OCI-LY7 (cell line): ENCODE measurements around the gene FEN1. TPM values are rescaled to one million over a fixed set of nuclear protein-coding genes. Genes with fewer than 3 reads are reported as not detected.

Source experiments
- BruUV-seq: library from RNA; stranded (reverse); fragments of 400-500 nt; replicated peaks from 2 replicates; lab custom pipeline; 2021; lab: Mats Ljungman, UMichigan
- CTCF ChIA-PET: fragments of 300-600 bp; sonication (Branson Sonifier 250); formaldehyde crosslinking; loops from one replicate; lab custom pipeline; 2022; ENCODE audit warnings: antibody characterized with exemption; ENCODE audit not compliant: unreplicated experiment; lab: Charles Lee
- POLR2A ChIA-PET: fragments of 300-600 bp; sonication (Branson Sonifier 250); formaldehyde crosslinking; loops from one replicate; lab custom pipeline; 2022; ENCODE audit warnings: antibody characterized with exemption; lab: Charles Lee
- DNase-seq: peaks from one replicate; pipeline ENCODE4 v3.0.0-alpha.2; 2015; ENCODE audit warnings: low spot score
- H2AFZ ChIP-seq: fragments of 200-600 bp; sonication (generic), shearing (Covaris generic); 2 replicates; pipeline ENCODE4 v1.6.1; 2014; ENCODE audit warnings: mild to moderate bottlenecking, antibody characterized with exemption, low read length, moderate library complexity
- H3K27ac ChIP-seq: fragments of 200-600 bp; sonication (generic); 2 replicates; pipeline ENCODE4 v1.5.1; 2014; ENCODE audit warnings: mixed run types, low read depth, mild to moderate bottlenecking, moderate library complexity, low read length, inconsistent platforms; ENCODE audit not compliant: poor library complexity, severe bottlenecking
- H3K36me3 ChIP-seq: fragments of 200-600 bp; sonication (generic); 2 replicates; pipeline ENCODE4 v1.6.1; 2014; ENCODE audit warnings: mild to moderate bottlenecking, antibody characterized with exemption, low read length, moderate library complexity, mixed read lengths; ENCODE audit not compliant: insufficient read depth
- H3K4me1 ChIP-seq: fragments of 200-600 bp; sonication (generic); 2 replicates; pipeline ENCODE4 v1.5.1; 2014; ENCODE audit warnings: mild to moderate bottlenecking, low read length; ENCODE audit not compliant: insufficient read depth, poor library complexity, severe bottlenecking
- H3K4me2 ChIP-seq: fragments of 200-600 bp; sonication (generic); 2 replicates; pipeline ENCODE4 v1.6.1; 2014; ENCODE audit warnings: mild to moderate bottlenecking, low read length
- H3K4me3 ChIP-seq: fragments of 200-600 bp; sonication (generic); 2 replicates; pipeline ENCODE4 v1.5.1; 2014; ENCODE audit warnings: mild to moderate bottlenecking, low read depth, low read length; ENCODE audit not compliant: poor library complexity, severe bottlenecking
- H3K79me2 ChIP-seq: fragments of 200-600 bp; sonication (generic); 2 replicates; pipeline ENCODE4 v1.6.1; 2016; ENCODE audit warnings: low read depth, mild to moderate bottlenecking, low read length, moderate library complexity, mixed read lengths; ENCODE audit not compliant: insufficient read depth
- H3K9me2 ChIP-seq: fragments of 200-600 bp; sonication (generic); 2 replicates; pipeline ENCODE4 v1.6.1; 2016; ENCODE audit warnings: mild to moderate bottlenecking, low read length, mixed read lengths; ENCODE audit not compliant: insufficient read depth
- H3K9me3 ChIP-seq: fragments of 200-600 bp; sonication (generic); 2 replicates; pipeline ENCODE4 v1.6.1; 2014; ENCODE audit warnings: mild to moderate bottlenecking, mixed run types, low read length, mixed read lengths
- H4K20me1 ChIP-seq: fragments of 200-600 bp; sonication (generic); 2 replicates; pipeline ENCODE4 v1.6.1; 2014; ENCODE audit warnings: mild to moderate bottlenecking, antibody characterized with exemption, low read length, moderate library complexity, mixed read lengths; ENCODE audit not compliant: insufficient read depth
- CTCF ChIP-seq: fragments of 200-600 bp; sonication (generic); conservative IDR thresholded peaks from 2 replicates; pipeline ENCODE4 v1.5.1; 2014; ENCODE audit warnings: mild to moderate bottlenecking, antibody characterized with exemption, low read length, moderate library complexity, mixed read lengths
- EZH2phosphoT487 ChIP-seq: fragments of 200-600 bp; sonication (generic); IDR thresholded peaks from 2 replicates; pipeline ENCODE4 v1.6.1; 2018; ENCODE audit warnings: low read depth, borderline replicate concordance, mild to moderate bottlenecking, mixed run types, antibody characterized with exemption, low read length, moderate library complexity, mixed read lengths
- intact Hi-C: fragments of 100-400 bp; cut with micrococcal nuclease; formaldehyde crosslinking; loops from one replicate; pipeline ENCODE4 v1.10.0; 2022; ENCODE audit not compliant: unreplicated experiment
- total RNA-seq, 2 experiments: library from RNA; depleted of rRNA in 1 of 2; stranded (reverse); fragments of >200 nt in 1 of 2; shearing (Covaris generic) in 1 of 2; gene quantifications; 2 replicates each; pipeline ENCODE4 v1.2.3, GENCODE V29; 2014 to 2022

FEN1 gene
- total RNA-seq, 2 experiments from 2014 or later = 123 to 153 TPM

- Histone ChIP-seq H2AFZ (no peak overlapping the region), H3K9me3 (no peaks in the 10 kb centered on the region), H3K4me1 (peaks cover 2% of the 10 kb centered on the region), H3K9me2 (no peaks in the 10 kb centered on the region), H3K4me2 (no peak overlapping the region), H3K79me2 (no peaks in the 10 kb centered on the region), H4K20me1 (no peaks in the 10 kb centered on the region), H3K36me3 (no peaks in the 10 kb centered on the region), H3K4me3 (no peak overlapping the region), H3K27ac (no peak overlapping the region)
- intact Hi-C loops = no loop called here
- TF ChIP-seq CTCF (no peak), EZH2phosphoT487 (no peak)
- CTCF ChIA-PET = no interaction called here
- no peak for DNase-seq
- no TSS peak for BruUV-seq
- POLR2A ChIA-PET = interaction anchor here (0.6 kb wide), 1 partner anchor 635 kb away, joined by 3 read pairs; no protein-coding TSS in a partner anchor
Observed at GRCh38 chr11:61751384-61751783, 41.3 kb upstream of the FEN1 start.

- H3K9me2 ChIP-seq = no peaks in the 10 kb centered on the region
- no peak for DNase-seq
- peaks cover 10% of the 10 kb centered on the region for H3K4me1 ChIP-seq
- H3K27ac ChIP-seq = no peak within 1 kb of the TSS
- H3K4me2 ChIP-seq = no peak within 1 kb of the TSS
- no peaks in the 10 kb centered on the region for H3K36me3 ChIP-seq
- intact Hi-C loops = no loop called here
- H3K4me3 ChIP-seq = no peak within 1 kb of the TSS
- no TSS peak for BruUV-seq
- POLR2A ChIA-PET = no interaction called here
- no peak within 1 kb of the TSS for H2AFZ ChIP-seq
- CTCF ChIA-PET = no interaction called here
- H4K20me1 ChIP-seq = no peaks in the 10 kb centered on the region
- H3K9me3 ChIP-seq = no peaks in the 10 kb centered on the region
- H3K79me2 ChIP-seq = no peaks in the 10 kb centered on the region
- TF ChIP-seq EZH2phosphoT487 (no peak), CTCF (0 out of 2 replicates have a peak, but pooled peaks have one; percentile 20)
Observed at GRCh38 chr11:61752117-61752924, 40.4 kb upstream of the FEN1 start, which contains the start of gene MYRF. Gene MYRF (plus strand): TSS chr11:61752636. CDS start chr11:61752745, 109 bp downstream.
